Retina (tissue), 1 donor: Measurements from ENCODE around the gene RGS19.
"Not testable (repeated sequence)": the region's sequence is repeated elsewhere in the genome, so short reads cannot be mapped to it uniquely, and the experiment has no call there.

ENCODE experiments used
- DNase-seq: peaks from one replicate; pipeline ENCODE4 v3.0.0-alpha.2; 2016

The RGS19 gene

GRCh38 chr20:64092258-64093012 is 13.1 kb upstream of the RGS19 start:
- no peak for DNase-seq

- DNase-seq = no peak
Observed at GRCh38 chr20:64091770-64092169, 12.5 kb upstream of the RGS19 start.

- DNase-seq = peak; percentile 42
Observed at GRCh38 chr20:64091340-64091739, 12.0 kb upstream of the RGS19 start.

GRCh38 chr20:64090165-64090564 is 10.8 kb upstream of the RGS19 start:
- peak; percentile 77 for DNase-seq

- DNase-seq = not testable (repeated sequence)
Observed at GRCh38 chr20:64088586-64088985, 9.3 kb upstream of the RGS19 start.

GRCh38 chr20:64087226-64087825 is 8.0 kb upstream of the RGS19 start:
- DNase-seq = not testable (repeated sequence)

- DNase-seq = no peak
Observed at GRCh38 chr20:64086801-64087200, 7.5 kb upstream of the RGS19 start.

- no peak for DNase-seq
Observed at GRCh38 chr20:64084685-64085152, 5.4 kb upstream of the RGS19 start.

- DNase-seq = peak; percentile 64
Observed at GRCh38 chr20:64083804-64084684, 4.7 kb upstream of the RGS19 start, which contains the start of gene LKAAEAR1. Gene LKAAEAR1 (minus strand): TSS chr20:64084398. CDS start chr20:64084219, 179 bp downstream.

GRCh38 chr20:64083378-64083803 is 4.1 kb upstream of the RGS19 start:
- peak; percentile 83 for DNase-seq

- no peak for DNase-seq
Observed at GRCh38 chr20:64082820-64083377, 3.6 kb upstream of the RGS19 start.

GRCh38 chr20:64082126-64082731 is 2.9 kb upstream of the RGS19 start:
- no peak for DNase-seq

- no peak for DNase-seq
Observed at GRCh38 chr20:64081624-64081964, 2.3 kb upstream of the RGS19 start.

- DNase-seq = no peak
Observed at GRCh38 chr20:64080813-64081623, 1.7 kb upstream of the RGS19 start.

- DNase-seq = peak; percentile 59
Observed at GRCh38 chr20:64080013-64080812, 895 bp upstream of the RGS19 start, which contains the start of gene OPRL1. Gene OPRL1 (plus strand): TSS chr20:64080082. CDS start chr20:64092721, 12,639 bp downstream.

GRCh38 chr20:64078934-64079272 is 415 bp downstream of the RGS19 start:
- no peak for DNase-seq

GRCh38 chr20:64077876-64078551 is 1.3 kb downstream of the RGS19 start:
- no peak for DNase-seq

- DNase-seq = no peak
Observed at GRCh38 chr20:64077541-64077875, 1.8 kb downstream of the RGS19 start.

- DNase-seq = no peak
Observed at GRCh38 chr20:64077094-64077493, 2.2 kb downstream of the RGS19 start.
